Right atrium auricular region (tissue), 2 donors: ENCODE results near the gene DOK3. TPM values are rescaled to one million over a fixed set of nuclear protein-coding genes. Genes with fewer than 3 reads are reported as not detected.
A peak's percentile ranks its signal among the peaks of the same experiment; 100 is the strongest.

Source experiments
- DNase-seq: peaks from one replicate; pipeline ENCODE4 v3.0.0-alpha.2; 2019; ENCODE audit warnings: low spot score
- H3K27ac ChIP-seq, 2 donors: fragments of 200-600 bp; sonication (generic); 1 replicate in 1 of 2; 2 replicates in 1 of 2; pipeline ENCODE4 v1.5.1; 2016 to 2019
- H3K27me3 ChIP-seq, 2 donors: fragments of 200-600 bp; sonication (generic); one replicate each; pipeline versions ENCODE4 v1.5.1 to v1.6.0; 2017 to 2019
- H3K36me3 ChIP-seq: fragments of 200-600 bp; sonication (generic); one replicate; pipeline ENCODE4 v1.5.1; 2016
- H3K4me1 ChIP-seq, 2 donors: fragments of 200-600 bp; sonication (generic); one replicate each; pipeline versions ENCODE4 v1.5.1 to v1.6.0; 2017 to 2019
- H3K4me3 ChIP-seq, 2 donors: fragments of 200-600 bp; sonication (generic); 1 replicate in 1 of 2; 2 replicates in 1 of 2; pipeline ENCODE4 v1.5.1; 2017 to 2019; ENCODE audit warnings: mild to moderate bottlenecking in 1 of 2, moderate library complexity in 1 of 2
- H3K9me3 ChIP-seq, 2 donors: fragments of 200-600 bp; sonication (generic); one replicate each; pipeline ENCODE4 v1.5.1; 2019
- CTCF ChIP-seq, 2 donors: fragments of 200-600 bp; sonication (generic); IDR thresholded peaks; one replicate each; pipeline ENCODE4 v1.5.1; 2019; ENCODE audit warnings: antibody characterized with exemption in 2 of 2
- total RNA-seq, 2 donors: library from RNA; depleted of rRNA; stranded (reverse); fragments of >200 nt; gene quantifications; one replicate each; pipeline ENCODE4 v1.1.0, GENCODE V29; 2016

DOK3 gene
- total RNA-seq, 2 donors from 2014 or later: 1.6 to 2.6 TPM

- Histone ChIP-seq H3K27ac (peak overlapping the region; percentile 95 to 97), H3K36me3 (peaks cover 42% of the 10 kb centered on the region), H3K9me3 (no peaks in the 10 kb centered on the region), H3K4me3 (peak overlapping the region in 1 of 2 donors; percentile 26), H3K27me3 (no peaks in the 10 kb centered on the region), H3K4me1 (peaks cover 0 to 71% of the 10 kb centered on the region in 2 donors)
- DNase-seq: peak; percentile 90
- TF ChIP-seq CTCF (IDR thresholded peaks at IDR 0.05): peak in 1 of 2 donors; percentile 23
Observed at GRCh38 chr5:177494346-177495195, 15.1 kb downstream of the DOK3 start.

GRCh38 chr5:177493795-177494345 is 15.8 kb downstream of the DOK3 start:
- Histone ChIP-seq H3K27me3 (no peaks in the 10 kb centered on the region), H3K27ac (peak overlapping the region; percentile 95 to 97), H3K4me1 (peaks cover 0 to 71% of the 10 kb centered on the region in 2 donors), H3K36me3 (peaks cover 50% of the 10 kb centered on the region), H3K4me3 (peak overlapping the region in 1 of 2 donors; percentile 26), H3K9me3 (no peaks in the 10 kb centered on the region)
- no peak for DNase-seq
- no peak for TF ChIP-seq CTCF (IDR thresholded peaks at IDR 0.05)

GRCh38 chr5:177492841-177493240 is 16.8 kb downstream of the DOK3 start:
- Histone ChIP-seq H3K36me3 (peaks cover 60% of the 10 kb centered on the region), H3K27ac (peak overlapping the region; percentile 95 to 97), H3K4me1 (peaks cover 0 to 62% of the 10 kb centered on the region in 2 donors), H3K9me3 (no peaks in the 10 kb centered on the region), H3K4me3 (no peak overlapping the region), H3K27me3 (no peaks in the 10 kb centered on the region)
- no peak for TF ChIP-seq CTCF (IDR thresholded peaks at IDR 0.05)
- DNase-seq: no peak

GRCh38 chr5:177491983-177492746 is 17.5 kb downstream of the DOK3 start:
- TF ChIP-seq CTCF (IDR thresholded peaks at IDR 0.05): no peak
- Histone ChIP-seq H3K36me3 (peaks cover 67% of the 10 kb centered on the region), H3K27ac (peak overlapping the region; percentile 95 to 97), H3K9me3 (no peaks in the 10 kb centered on the region), H3K4me1 (peaks cover 0 to 60% of the 10 kb centered on the region in 2 donors), H3K4me3 (no peak overlapping the region), H3K27me3 (no peaks in the 10 kb centered on the region)
- no peak for DNase-seq

GRCh38 chr5:177491429-177491945 is 18.1 kb downstream of the DOK3 start:
- DNase-seq: no peak
- peaks cover 69% of the 10 kb centered on the region for H3K36me3 ChIP-seq
- peaks cover 0 to 57% of the 10 kb centered on the region in 2 donors for H3K4me1 ChIP-seq
- H3K9me3 ChIP-seq: no peaks in the 10 kb centered on the region
- peak; percentile 65 to 74 for TF ChIP-seq CTCF (IDR thresholded peaks at IDR 0.05)
- no peak overlapping the region for H3K4me3 ChIP-seq
- H3K27me3 ChIP-seq: no peaks in the 10 kb centered on the region
- peak overlapping the region; percentile 7 to 39 for H3K27ac ChIP-seq
